GM12892 (cell line): ENCODE data around the gene PRKAA2.

Experiments used
- POLR2A ChIP-seq: IDR thresholded peaks from 2 replicates; pipeline ENCODE4 v1.6.1; 2011; ENCODE audit warnings: low read depth, low read length, control low read depth
- POLR2AphosphoS5 ChIP-seq: IDR thresholded peaks from 2 replicates; pipeline ENCODE4 v1.6.1; 2011; ENCODE audit warnings: low read depth, low read length, control low read depth
- TAF1 ChIP-seq: IDR thresholded peaks from 2 replicates; pipeline ENCODE4 v1.6.1; 2011; ENCODE audit warnings: low read depth, mild to moderate bottlenecking, control low read depth, low read length, borderline replicate concordance

GRCh38 chr1:56754708-56755479 lies 109.8 kb downstream of the PRKAA2 start:
- TF ChIP-seq POLR2AphosphoS5 (no peak), POLR2A (no peak), TAF1 (no peak)
